ENCODE measurements around the gene CACNA1C.
"Not testable (repeated sequence)": the region's sequence is repeated elsewhere in the genome, so short reads cannot be mapped to it uniquely, and the experiment has no call there.

The CACNA1C gene

DNA sequence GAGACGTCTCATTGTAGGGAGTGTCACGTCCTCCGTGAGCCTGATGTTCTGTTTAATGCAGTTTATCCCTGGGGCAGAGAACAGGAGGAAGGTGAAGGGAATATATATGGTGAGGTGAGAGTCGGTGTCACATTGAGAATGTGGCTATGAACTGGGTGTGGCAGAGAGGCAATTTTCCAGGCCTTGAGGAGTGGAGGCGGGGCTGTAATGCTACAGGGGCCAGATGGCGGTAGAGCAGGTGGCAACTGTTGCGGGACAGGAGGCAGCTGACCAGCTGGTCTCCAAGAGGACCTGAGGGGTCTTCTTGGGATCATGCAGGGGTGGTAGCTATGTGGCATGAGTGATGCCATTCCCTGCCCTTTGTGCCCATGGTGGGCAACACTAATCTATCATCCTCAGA lies 59.6 kb downstream of the CACNA1C start:
- no peak for DNase-seq (ENCODE audit: low spot score)

DNA sequence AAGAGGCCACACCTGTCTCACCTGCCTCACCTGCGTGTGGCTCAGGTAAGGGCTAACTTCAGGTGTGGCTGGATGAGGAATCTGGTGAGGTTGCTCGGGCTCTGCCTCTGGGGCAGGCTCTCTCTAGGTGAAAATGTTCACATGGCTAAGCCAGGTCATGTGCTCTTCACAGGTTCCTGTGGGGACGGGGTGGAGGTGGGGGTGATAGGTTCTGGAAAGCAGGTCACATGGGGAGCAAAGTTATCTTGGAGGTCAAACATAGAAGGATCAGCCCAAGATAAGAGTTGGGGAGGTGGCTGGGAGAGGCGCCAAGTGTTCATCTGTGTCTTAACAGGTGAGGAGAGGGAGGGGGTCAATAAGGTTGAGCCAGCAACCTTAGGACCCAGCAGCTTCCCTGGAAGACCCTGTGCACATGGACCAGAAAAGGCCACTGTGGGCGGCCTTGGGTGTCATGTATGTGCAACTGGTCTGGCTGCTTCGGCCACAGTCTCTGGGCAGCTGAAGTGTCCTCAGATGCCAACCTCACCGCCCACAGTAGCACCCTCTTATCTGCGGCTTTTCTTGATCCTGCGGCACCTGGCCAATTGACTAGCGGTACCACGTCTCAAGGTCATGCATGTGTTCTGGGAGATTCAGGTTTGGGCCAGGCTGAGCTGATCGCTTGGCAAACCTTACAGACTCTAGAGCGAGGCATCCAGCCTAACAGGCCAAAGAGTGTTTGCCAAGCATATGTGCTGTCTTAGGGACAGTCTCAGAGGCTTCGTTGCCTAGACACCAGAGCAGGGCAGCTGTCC lies 60.5 kb downstream of the CACNA1C start:
- no peak for DNase-seq (ENCODE audit: low spot score)

DNA sequence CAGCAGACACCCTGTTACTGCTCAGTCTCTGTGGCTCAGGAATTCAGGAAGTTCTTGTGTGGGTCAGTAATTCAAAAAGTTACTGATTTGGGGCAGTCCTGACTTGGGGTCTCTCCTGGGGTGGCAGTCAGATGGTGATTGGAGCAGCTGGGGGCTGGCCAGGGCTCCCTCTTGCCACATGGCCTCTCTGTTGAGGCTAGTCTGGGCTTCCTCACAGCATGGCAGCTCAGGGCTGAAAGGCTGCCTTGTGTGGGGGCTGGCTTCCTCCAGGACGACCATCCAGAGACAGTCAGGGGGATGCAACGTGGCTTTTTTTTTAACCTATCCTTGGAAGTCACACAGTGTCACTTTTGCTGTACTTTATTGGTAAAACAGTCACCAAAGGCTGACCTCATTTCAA lies 61.3 kb downstream of the CACNA1C start:
- DNase-seq (ENCODE audit: low spot score), result no peak

GRCh38 chr12:2115101-2115845 lies 62.5 kb downstream of the CACNA1C start:
- DNase-seq (ENCODE audit: low spot score), result no peak

DNA sequence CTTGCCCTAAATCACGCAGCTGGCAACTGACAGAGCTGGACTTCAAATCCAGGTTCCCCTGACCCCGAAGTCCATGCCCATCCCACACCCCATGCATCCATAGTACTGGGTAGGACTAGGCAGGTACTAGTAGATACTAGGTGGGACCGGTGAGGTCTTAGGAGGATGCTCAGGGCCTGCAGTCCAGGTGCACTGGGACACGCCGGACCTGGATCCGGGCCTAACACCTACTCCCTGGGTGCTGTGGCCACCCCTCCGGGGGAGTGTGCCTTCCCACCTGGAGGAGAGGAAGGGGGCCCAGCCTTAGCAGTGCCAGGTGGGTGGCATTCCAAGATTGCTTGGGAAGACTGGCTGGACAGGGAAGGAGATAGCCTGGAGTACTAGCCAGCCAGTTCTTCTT lies 64.8 kb downstream of the CACNA1C start:
- no peak for DNase-seq (ENCODE audit: low spot score)

DNA sequence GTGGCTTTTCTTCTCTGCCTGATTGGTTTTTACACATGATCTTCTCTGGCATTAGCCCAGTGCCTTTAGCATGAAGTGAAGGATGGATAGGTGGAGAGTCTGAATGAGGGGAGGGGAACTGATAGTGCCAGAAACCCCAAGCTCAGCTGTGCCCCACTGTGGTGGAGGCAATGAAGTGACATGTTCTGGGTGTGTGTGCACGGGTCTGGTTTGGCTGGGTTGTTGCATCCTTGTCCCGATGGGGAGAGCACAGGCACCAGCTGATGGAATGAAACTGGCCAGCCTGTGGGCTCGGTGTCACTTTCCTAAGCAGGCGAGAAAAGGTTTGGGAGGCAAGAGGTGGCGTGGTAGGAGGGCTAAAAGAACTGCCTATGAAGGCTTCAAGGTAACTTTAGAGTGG lies 65.3 kb downstream of the CACNA1C start:
- DNase-seq (ENCODE audit: low spot score), result peak; percentile 29

DNA sequence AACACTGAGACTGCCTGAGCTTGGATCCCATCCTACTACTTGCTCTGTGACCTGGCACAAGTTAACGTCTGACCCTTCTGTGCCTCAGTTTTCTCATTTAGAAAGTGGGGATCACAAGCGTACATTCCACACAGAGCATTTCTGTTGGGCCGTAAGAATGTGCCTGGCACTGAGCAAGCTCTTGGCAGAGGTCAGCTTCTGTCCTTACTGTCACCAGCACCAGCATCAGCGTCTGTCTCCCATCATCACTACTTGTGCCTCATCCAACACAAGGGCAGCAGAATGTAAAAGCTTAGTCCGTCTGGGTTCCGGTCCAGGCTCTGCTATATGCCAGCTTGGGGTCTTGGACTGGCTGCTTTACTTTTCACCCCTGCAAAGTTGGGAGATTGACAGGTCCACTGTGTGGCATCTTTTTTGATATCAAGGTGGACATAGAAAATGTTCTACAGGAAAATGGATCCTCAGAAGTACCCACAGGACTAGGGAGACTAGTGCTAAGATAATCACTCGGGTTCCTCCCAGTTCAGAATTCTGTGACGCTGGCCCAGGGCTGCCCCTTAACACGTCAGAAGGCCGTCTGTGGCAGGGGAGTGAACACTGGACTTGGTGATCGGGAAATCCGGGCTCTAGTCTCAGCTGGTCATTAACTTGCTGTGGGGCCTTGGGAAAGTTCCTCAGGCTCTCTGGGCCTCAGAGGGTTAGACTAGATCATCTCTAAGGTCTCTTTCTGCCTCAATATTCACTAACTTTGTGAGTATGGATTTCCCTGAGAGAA lies 65.9 kb downstream of the CACNA1C start:
- DNase-seq (ENCODE audit: low spot score), result no peak

DNA sequence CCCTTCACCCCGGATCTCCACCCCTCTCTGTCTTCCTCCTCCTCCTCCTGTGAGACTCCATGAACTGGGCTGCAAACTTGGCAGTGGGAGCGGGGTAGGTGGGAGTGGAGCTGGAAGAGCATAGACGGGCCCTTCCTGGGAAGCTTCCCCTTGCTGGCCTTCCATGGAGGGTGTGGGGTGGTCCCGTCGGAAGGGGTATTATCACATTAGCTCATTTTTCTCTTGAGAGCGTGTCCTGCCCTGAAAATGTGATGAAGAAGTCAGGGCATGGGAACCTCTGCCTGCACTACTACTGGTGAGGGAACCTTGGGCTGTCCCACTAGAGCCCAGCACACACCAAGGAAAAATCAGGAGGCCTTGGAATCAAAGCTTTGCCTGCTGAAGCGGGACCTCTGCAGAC lies 66.5 kb downstream of the CACNA1C start:
- no peak for DNase-seq (ENCODE audit: low spot score)

- DNase-seq (ENCODE audit: low spot score), result no peak
These were observed 68.4 kb downstream of the CACNA1C start for GRCh38 chr12:2120982-2121758.

DNA sequence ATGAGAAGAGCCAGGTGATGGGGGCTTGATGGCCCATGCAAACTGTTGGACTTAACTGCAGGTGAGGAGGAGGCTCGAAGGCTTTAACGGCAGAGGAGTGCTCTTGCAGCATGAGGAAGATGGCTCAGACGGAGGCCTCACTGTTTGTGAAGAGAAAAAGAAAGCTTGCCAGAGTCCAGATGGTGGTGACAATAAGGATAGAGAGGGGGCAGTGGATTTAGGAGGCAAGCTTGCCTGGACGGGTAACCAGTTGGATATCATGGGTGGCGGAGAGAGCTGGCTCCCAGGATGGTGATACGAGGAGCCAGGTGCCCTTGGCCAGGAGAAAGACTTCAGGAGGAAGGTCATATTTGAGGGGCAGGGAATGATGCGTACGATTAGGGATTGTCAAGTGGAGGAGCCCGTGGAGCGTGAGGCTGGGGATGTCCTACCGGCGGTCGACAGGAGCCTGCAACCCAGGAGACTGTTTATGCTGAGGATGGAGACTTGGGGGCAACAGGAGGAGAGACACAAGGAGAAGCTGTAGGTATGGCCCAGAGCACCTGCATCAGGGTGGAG lies 71.8 kb downstream of the CACNA1C start:
- no peak for DNase-seq (ENCODE audit: low spot score)

DNA sequence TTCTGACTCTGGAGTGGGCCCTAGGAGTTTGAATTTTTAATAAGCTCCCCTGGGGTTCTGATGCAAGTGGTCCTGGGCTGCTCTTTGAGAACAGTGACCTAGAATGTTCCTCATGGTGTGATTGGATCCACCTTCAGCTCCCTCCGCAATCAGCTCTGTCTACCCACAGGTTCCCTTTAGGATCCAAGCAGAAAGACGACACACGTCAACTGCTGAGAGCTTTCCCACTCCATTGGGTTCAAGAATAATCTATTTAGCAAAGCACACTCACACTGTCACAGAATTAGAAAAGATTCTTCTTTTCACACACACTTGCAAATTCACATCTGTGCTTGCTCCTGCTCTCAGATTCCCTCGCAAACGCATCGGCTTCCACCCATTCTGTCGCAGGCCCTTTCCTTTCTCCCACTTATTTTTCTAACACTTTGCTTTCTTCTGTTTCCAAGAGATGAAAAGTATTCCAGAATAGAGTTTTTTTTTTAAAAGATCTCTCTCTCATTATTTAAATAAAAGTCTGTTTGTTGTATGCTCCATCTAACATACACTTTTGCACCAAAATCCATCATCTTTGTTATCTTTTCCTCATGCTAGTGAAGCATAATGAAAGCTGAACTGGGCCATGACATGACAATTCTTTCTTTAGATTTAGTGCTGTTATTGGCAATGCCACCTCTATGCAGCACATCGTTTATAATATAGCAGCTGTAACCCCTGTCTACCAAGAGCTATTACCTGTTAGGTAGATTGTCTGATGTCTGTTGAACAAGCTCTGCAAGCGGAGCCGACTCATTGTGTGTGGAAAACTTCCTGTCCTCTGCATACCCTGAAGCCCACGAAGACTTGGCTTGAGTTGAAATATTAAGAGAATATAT lies 73.1 kb downstream of the CACNA1C start:
- DNase-seq (ENCODE audit: low spot score), result no peak

GRCh38 chr12:2126676-2127406 lies 74.1 kb downstream of the CACNA1C start:
- DNase-seq (ENCODE audit: low spot score), result no peak

- no peak for DNase-seq (ENCODE audit: low spot score)
These were observed 76.3 kb downstream of the CACNA1C start for GRCh38 chr12:2129076-2129475.

GRCh38 chr12:2135661-2136418 lies 83.1 kb downstream of the CACNA1C start:
- DNase-seq (ENCODE audit: low spot score), result not testable (repeated sequence)

DNA sequence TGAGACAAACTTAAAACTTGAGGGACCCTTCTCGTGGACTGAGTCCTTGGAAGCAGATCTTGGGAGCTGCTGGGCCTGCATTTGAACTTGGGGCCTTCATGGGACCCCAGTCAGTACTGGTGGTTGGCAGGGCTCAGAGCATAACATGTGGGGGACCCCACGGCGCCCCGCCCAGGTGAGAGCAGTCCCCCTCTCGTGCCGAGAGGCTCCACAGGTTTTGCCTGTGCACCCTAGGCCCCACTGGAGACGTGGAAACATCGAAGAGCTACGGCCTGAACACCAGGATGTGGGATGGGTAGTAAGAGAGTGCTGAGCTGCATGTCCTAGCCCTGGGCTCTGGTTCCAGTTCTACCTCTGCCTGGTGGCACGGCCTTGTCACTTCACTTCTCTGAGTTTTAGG lies 84.1 kb downstream of the CACNA1C start:
- DNase-seq (ENCODE audit: low spot score), result no peak

GRCh38 chr12:2137711-2138110 lies 84.9 kb downstream of the CACNA1C start:
- no peak for DNase-seq (ENCODE audit: low spot score)

GRCh38 chr12:2138294-2138693 lies 85.5 kb downstream of the CACNA1C start:
- DNase-seq (ENCODE audit: low spot score), result no peak

DNA sequence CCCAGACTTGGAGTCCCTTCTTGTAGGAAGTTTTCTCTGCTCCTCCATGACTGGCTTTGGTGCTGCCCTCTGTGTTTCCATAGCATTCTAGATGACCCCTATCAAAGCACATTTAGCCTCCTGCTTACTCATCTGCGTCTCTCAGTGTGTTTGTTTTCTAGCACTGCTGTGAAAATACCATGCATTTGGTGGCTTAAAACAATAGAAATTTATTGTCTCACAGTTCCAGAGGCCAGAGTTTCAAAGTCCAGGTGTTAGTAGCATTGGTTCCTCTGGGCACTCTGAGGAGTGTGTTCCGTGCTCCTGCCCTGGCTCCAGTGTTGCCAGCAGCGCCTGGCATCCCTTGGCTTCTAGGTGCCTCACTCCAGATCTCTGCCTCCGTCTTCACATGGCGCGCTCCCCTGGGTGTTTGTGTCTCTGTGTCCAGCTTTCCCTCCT lies 86.1 kb downstream of the CACNA1C start:
- DNase-seq (ENCODE audit: low spot score), result no peak

- no peak for DNase-seq (ENCODE audit: low spot score)
These were observed 86.9 kb downstream of the CACNA1C start for GRCh38 chr12:2139651-2140050.

All from HuH-7.5 (cell line).